RKO (cell line): Measurements from ENCODE around the gene SLC2A9.

Experiments
- DNase-seq: peaks from one replicate; pipeline ENCODE4 v3.0.0-alpha.2; 2016; ENCODE audit warnings: low spot score

SLC2A9 gene

DNA sequence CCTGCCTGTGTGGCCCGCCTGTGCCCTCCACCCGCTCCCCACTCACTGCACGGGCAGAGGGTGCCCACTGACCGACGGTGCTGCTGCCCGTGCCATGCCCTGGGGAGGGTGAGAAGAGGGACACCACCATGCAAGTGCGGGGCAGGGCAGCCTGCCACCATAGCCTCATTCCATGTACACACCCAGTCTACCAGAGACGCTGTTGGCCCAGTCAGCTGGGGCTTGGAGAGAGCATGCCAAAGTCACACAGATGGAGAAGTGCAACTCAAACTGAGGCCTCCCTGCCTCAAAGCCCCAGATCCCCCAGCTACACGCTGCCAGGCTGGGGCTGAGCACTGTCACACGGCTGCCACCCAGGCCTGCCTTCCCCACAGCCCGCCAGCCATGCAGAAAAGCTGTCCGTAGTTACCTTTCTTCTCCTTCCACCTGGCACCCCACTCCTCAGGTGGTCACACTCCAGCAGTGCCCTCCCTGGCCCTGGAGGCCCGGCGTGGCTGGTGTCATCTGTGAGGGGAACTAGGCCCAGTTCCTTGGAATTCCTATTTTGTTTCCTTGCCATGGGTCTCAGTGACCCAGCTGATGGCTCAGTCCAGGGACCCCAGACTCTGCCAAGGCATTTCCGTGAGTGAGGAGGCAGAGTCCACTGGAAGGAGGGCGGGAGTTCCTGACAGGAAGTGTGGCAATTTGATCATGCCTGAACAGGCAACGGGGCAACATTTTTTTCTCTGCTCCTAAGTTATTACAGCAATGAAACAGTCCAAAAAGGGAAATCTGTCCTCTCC is at the start of gene SLC2A9:
TSS of gene SLC2A9 (minus strand) at position 627 of the 782 bp plus-strand sequence. CDS start at position 559, 68 bp downstream.
- DNase-seq = no peak

DNA sequence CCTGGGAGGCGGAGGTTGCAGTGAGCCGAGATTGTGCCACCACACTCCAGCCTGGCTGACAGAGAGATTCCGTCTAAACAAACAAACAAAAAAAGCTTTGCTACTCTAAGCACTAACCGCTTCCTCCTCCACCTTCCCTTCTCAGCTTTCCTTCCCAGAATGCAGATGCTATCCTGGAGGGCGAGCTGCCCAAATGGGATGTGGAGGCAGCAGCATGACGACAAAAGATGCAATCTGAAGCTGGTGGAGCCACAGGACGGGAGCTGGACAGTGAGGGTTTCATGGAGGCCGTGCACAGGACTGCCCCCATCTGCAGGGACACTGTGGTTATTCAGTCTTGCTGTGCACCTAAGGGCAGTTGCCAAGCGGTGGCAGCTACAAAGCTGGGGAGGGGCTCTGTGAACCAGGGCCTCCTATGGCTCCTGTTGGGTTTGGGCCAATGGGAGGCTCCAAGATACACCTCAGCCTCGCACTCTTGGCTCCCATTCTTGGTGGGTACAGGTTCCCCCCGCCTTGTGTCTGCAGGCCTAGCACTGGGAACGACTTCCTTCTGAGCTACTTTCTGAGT is 47.9 kb upstream of the SLC2A9 start:
- DNase-seq = no peak

DNA sequence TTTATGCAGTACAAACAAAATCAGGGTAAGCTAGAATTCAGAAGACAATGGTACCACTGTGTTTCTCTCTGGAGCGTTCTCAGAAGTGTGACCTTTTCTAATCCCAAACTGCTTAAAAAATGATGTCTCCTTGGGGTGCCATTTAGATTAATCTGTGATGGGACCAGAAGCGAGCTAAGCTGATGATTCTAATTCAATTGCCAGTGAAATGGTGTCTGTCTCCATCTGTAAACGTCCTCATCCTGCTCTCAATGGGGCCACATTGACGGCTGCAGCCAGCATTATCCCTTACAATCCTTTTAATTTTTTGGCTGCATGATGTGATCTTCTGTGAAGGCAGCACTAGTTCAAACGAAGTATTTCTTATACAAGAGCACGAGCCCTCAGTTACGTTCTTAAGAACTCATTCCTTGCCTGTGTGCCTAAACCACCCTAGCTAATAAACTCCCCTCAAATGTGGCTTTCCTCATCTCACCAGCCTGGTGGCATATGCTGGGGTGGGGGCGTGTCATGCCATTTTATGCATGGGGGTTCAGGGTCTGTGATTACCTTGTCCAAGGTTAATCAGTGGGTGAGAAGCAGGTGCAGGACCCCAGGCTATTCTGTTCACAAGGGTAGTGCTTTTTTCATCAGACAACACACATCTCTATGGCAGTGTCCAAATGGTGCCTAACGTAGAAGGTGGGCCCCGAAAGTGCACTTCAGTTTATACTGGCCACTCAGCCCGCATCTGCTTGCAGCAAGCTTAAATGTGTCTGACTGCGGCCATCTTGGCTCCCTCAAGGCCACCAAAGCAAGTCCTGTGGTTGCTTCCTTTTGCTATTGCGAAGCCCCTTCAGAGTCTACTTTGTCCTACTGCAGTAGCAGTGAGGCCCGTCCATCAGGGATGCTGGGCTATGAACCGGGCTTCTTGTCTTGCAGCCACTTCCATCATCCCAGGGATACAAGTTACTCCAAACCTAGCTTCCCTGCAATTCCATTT is 45.7 kb upstream of the SLC2A9 start:
- DNase-seq = no peak

DNA sequence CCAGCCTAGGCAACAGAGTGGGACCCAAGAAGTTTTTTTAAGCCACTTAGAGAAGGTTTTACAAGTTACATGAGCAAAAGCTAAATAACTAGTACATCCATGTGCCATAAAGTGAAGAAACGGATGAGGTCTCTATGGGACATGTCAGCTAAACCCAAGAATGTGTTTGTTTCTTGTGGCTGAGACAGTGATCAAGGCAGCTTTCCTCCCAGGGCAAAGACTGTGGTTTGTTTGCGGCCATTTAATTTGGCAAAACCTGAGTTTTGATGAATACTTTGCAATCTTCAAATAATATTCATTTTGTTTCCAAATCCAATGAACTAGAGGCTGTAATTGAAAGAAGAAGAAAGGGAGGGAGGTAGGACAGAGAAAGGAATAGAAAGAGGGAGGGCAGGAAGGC is 44.9 kb upstream of the SLC2A9 start:
- no peak for DNase-seq

DNA sequence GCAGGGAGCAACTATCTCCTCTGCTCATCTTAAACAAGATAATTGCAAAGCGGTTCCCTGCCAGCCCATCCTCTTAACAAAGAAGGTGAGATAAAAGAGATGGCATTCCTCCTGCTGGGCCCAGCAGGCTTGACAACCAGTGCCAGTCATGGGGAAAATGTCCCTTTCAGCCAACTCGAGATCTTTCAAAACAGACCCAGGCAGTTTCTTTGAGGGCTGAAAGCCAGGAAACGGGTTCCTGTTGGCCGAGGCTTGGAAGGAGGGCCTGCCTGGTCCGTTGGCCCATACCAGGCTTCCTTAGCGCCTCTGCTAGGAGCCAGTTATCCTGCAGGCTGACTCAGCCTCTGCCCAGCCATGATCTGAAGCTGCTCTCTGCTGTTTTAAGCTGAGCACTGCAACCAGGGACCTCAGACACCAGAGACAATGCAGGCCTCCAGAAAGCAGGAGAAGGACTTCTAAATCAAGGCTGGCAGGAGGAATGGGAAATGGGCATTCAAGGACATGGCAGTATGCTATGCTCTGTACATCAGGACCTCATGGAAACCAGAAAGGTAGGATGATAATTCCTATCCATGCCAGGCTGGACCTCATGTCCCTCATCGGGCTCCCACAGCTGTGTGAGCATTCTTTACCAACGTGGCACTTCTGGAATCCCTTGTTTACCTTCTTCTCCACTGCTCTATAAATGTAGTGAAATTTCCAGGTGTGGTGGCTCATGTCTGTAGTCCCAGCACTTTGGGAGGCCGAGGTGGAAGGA is 42.4 kb upstream of the SLC2A9 start:
- peak; percentile 24 for DNase-seq

DNA sequence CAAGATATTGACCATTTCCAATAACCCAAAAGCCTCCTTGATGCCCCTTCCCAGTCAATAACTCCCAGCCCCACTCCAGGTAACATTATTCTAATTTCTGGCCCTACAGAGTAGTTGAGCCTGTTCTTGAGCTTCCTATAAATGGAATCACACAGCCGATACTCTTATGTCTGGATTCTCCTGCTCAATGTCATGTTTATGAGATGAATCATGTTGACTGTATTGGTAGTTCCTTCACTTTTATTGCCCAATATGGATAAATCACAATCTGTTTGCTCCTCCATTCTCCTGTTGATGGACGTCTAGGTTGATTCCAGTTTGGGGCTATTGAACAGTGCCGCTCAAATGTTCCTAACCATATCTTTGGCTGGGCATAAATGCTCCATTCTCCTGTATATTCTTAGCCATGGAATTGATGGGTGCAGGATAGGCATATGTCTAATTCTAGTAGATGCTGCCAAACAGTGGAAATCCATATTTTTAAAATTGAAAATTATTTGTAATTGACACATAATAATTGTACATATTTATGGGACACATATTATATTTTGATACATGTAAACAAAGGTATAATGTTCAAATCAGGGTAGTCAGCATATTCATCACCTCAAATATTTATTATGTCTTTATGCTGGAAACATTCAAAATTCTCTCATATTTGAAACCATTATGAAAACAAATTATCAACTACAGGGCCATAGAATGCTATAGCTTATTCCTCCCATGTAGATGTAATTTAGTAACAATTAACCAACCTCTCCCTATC is 40.5 kb upstream of the SLC2A9 start:
- DNase-seq = no peak

DNA sequence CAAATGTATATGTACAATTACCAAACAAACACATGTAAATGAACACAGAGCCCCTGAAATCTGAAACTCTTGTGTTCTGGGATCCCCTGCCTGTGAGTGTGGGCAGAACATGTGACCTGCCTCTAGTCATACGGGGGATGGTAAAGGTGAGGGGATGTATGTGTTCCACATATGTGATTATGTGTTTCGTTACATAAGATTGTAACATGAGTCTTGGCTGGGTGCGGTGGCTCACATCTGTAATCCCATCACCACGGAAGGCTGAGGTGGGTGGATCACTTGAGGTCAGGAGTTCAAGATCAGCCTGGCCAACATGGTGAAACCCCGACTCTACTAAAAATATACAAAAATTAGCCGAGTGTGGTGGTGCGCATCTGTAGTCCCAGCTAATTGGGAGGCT is 37.1 kb upstream of the SLC2A9 start:
- DNase-seq = no peak

DNA sequence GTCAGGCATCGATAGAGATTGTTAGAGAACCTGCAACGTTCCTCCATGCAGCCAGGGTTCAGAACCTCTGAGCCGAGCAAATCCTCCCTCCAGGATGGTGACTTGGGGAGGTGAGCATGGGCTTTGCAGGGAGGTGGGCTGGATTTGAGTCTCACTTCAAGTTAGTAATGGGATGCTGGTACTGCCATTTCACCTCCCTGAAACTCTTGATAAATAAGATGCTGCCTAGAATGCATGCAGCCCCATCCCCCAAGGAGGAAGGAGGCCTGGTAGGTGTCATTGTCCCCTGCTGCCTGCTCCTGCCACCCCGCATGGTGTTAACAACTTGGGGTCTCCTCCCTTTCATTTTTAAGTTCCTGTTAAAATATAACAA is 35.7 kb upstream of the SLC2A9 start:
- DNase-seq = no peak

DNA sequence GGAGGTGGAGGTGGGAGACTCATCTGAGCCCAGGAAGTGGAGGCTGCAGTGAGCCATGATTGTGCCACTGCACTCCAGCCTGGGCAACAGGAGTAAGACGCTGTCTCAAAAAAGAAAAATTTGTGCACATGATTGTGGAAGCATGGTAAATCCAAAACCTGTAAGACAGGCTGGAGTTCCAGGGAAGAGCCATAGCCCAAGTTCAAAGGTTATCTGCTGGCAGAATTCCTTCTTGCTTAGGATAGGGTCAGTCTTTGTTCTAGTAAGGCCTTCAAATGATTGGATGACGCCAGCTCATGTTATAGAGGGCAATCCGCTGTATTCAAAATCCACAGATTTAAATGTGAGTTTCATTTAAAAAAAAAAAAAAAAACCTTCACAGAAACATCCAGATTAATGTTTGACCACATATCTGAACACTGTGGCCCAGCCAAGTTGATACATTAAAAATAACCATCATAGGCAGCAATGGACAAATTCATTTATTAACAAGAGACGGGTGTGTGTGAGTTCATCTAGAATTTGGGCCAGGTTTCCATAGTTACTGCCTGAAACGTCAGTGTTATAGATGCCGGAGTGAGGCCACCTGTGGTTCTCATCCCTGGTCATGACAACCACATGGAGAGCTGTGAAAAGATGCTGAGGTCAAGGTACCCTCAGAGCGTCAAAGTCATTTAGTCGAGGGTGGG is 35.2 kb upstream of the SLC2A9 start:
- no peak for DNase-seq

DNA sequence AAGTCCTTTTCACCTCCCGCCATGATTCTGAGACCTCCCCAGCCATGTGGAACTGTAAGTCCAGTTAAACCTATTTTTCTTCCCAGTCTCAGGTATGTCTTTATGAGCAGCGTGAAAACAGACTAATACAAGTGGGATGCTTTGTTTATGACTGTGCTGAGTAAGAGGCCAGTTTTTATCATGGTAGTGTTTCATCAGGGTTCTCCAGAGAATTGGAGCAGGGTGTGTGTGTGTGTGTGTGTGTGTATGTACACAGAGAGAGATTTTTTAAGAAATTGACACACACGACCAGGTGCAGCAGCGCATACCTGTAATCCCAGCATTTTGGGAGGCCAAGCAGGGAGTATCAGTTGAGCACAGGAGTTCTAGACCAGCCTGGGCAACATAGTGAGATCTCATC is 34.6 kb upstream of the SLC2A9 start:
- DNase-seq = no peak

DNA sequence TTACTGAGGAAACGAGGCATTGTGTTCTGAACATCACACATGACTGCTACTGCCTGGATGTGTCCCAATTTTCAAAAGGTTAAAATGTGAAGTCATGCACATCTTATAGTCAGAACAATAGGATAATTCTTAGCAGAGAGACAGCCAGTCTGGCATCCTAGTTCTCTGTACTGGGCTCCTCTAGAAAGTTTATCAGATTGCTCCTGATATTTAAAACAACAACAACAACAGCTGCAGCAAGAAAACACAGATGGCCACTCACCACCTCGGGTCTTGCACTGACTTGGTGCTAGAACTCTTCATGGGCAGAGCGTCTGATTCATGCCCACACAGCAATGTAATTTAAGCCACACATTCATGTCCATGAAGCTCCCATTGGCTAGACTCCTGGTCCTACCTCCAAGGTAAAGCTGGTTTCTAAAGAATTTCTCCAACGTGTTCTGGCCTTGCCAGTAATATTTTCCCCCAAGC is 33.3 kb upstream of the SLC2A9 start:
- no peak for DNase-seq

DNA sequence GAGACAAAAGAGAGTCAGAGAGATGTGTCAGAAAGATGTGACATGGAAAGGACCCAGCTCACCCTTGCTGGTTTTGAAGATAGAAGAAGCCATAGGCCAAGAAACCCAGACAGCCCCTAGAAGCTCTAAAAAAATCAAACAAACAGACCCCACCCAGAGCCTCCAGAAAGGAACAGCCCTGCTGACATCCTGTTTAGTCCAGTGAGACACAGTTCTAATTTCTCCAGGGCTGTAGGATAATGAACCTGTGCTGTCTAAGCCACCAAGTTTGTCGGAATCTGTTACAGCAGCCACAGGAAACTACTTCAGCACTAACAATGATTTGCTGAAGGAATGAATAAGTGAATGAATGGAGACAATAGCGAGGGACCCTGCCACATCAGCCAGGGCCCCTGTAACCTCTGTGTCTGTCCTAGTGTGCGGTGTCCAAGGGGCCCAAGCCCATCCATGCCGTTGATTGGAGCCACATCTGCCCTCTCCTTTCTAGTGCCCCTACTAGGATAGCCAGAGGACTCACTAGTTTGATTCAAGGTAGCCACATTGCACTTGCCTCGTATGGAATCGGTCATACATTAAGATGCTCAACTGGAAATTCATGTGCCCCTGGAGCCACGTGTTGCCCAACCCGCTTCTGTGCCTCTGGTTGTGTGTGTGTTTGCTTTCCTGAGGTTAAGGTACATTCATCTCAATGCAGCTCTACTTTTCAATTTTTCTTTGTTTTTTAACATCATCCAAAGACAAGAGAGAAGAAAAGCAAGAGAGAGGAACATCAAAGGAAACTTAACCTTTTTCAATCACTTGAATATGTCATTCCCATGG is 32.5 kb upstream of the SLC2A9 start:
- DNase-seq = no peak

DNA sequence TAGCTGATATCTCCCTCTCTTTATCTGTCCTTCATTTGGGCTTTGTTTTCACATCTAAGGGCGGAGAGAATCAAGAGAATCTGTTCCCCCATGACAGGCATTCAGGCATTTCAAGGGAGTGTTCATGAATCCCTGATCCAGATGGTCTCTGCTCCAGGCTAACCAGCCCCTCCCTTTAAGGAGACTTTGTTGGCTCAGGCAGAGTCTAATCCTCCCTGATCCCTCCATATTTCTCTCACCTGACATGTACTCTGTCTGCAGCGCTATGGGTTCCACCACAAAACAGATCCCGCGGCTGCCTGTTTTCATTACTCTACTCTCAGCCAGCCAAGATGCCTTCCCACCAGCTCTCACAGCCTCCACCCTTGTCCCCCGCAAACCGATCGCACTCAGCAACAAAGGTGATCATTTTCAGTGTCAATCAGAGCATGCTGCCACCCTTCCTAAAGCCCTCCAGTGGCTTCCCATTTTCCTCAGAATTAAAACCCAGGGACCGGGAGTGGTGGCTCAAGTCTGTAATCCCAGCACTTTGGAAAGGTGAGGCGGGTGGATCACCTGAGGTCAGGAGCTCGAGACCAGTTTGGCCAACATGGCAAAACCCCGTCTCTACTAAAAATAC is 30.3 kb upstream of the SLC2A9 start:
- DNase-seq = no peak

DNA sequence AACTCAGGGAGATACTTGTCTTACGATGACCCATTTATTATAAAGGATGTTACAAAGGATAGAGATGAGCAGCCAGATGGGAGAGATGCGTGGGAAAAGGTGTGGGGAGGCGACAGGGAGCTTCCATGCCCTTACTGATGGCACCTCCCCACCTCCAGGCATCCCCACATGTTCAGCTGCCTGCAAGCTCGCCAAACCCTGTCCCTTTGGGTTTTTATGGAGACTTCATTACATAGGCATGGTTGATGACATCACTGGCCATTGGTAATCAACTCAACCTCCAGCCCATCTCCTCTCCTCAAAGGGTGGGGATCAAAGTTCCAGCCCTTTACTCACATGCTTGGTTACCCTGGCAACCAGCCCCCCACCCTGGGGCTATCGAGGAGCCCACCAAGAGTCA is 29.4 kb upstream of the SLC2A9 start:
- no peak for DNase-seq

DNA sequence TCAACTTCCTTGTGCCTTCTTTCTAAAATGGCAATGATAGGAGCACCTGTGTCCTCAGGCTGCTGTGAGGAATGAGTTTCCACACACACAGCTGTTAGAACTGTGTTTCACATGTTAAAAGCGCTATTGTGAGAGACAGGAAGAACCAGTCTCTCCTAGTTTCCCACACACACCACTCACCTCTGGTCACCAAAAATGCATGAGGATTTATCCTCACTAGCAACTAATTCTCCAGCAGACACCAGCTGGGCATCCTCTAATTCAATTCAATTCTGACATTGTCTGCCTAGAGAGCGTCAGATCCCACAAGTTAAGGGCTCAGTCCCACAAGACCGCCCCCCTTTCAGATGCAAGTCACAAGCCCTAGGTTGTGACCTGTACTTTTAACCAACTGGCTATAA is 29.0 kb upstream of the SLC2A9 start:
- no peak for DNase-seq

DNA sequence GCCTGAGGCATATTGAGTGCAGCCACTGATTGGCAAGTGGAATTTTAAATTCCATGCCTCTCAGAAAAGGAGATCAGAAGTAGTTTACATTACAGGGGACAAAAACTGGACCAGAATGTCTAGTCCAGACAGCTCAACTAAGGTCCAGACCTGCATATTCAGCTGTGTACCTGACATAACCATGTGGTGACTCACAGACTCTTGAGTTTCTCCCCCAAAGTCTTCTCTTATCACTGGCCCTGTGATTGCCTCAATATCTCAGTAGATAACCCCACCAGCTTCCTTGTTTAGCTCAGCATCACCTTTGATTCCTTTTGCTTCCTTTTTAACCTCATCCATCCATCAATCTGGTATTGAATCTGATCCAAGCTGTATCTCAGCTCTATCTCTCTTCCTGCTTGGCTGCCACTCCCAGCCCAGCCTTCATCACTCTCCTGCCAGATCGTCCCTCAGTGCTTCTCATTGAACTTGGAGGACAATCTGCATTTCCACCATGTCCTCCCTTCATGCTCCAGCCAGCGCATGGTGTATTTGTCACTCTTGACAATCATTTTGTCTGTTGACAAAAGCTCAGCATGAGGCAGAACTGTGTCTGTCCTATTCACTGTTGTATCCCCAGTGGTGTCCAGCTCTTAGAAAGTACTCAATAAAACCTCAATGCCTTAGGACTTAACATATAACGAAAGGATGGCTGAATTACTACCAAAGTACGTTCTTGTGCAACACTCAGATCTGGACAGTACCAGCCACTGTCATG is 27.8 kb upstream of the SLC2A9 start:
- no peak for DNase-seq

DNA sequence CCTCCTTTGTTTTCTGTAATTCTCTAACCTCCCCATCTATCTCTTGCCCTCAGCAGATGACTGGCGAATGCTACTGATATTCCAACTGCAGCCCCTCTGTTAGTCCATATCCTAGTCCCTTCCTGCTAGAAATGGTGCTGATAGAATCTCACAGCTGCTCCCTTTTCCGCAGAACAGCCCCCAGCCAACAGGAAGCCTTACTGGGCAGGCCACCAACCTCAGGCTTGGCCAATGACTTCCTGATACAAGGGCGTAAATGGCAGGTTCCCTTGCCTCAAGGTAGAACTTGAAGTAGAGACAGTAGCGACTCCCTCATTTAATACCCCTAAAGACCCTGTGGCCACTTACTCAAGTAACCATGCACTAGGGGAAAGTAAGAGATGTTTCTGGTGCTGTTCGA is 26.7 kb upstream of the SLC2A9 start:
- no peak for DNase-seq

DNA sequence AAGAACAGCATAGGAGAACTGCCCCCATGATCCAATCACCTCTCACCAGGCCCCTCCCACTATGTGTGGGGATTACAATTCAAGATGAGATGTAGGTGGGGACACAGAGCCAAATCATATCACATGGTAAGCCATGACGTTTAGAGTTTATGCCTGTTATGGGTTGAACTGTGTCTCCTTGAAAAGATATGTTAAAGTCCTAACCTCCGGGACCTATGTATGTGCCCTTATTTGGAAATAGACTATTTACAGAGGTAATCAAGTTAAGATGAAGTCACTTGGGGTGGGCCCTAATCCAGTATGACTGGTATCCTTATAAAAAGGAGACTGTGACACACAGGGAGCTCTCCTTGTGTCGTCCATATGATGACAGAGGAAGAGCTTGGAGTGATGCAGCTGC is 25.2 kb upstream of the SLC2A9 start:
- no peak for DNase-seq

DNA sequence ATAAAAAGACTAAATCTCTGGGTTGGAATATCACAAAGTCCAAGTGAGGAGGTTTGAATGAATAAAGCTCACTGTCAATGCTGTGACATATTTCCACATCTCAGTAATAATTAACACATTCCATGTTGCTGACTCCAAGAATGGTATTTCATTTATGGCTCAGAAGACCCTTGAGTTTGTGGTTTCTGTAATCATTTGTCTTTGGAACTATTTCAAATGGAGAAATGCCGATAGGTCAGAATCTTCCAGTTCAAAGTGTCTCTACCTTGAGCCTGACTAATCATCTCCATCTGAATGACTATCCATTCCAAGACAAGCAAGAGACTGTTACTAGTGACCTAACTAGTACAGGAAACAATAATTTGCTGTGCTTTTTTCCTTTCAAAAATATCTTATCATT is 24.2 kb upstream of the SLC2A9 start:
- DNase-seq = no peak
